Measurements from ENCODE around the gene MALRD1. TPM values are rescaled to one million over a fixed set of nuclear protein-coding genes. Genes with fewer than 3 reads are reported as not detected.

MALRD1 gene
- total RNA-seq, 1 experiment from 2014 or later = 0.86 TPM

DNA sequence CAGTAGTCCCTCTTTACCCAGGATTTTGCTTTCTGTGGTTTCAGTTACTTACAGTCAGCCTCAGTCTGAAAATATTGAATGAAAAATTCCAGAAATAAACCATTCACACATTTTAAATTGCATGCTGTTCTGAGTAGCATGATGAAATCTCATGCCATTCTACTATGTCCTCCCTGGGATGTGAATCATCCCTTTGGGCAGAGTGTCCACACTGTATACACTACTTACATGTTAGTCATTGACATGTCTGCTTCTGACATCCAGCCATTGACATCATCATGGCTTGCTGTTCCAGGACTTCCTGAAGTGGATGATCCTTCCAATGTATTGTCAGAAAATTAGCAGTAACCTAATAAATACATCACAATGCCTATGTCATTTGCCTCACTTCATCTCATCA, 34.6 kb upstream of the MALRD1 start:
- H3K9me3 ChIP-seq (ENCODE audit: low read depth, low read length, poor library complexity, severe bottlenecking) = peaks cover 6% of the 10 kb centered on the region
- no peaks in the 10 kb centered on the region for H3K36me3 ChIP-seq (ENCODE audit: insufficient read depth, low read length, poor library complexity, severe bottlenecking)
- intact Hi-C loops (cut with micrococcal nuclease; ENCODE audit: unreplicated experiment) = no loop called here
- no peak overlapping the region for H3K4me3 ChIP-seq (ENCODE audit: low read depth, low read length, poor library complexity, severe bottlenecking)
- no TSS peak for BruUV-seq (replicated peaks)
- ChIA-PET CTCF (no interaction called here), POLR2A (ENCODE audit: low non-redundant PET) (no interaction called here)
- H3K27me3 ChIP-seq (replicated peaks; ENCODE audit: insufficient read depth, low read depth, low read length, poor library complexity) = no peaks in the 10 kb centered on the region
- no peak overlapping the region for H3K27ac ChIP-seq (ENCODE audit: low read depth, low read length, poor library complexity, severe bottlenecking)
- peak; percentile 14 for DNase-seq (ENCODE audit: low spot score)
- TF ChIP-seq CTCF (conservative IDR thresholded peaks at IDR 0.05; ENCODE audit: low read depth, low read length) = no peak
- no peak for TF ChIP-seq EZH2 (IDR thresholded peaks at IDR 0.05; ENCODE audit: borderline replicate concordance, low read depth, low read length, poor library complexity, severe bottlenecking)
- no peaks in the 10 kb centered on the region for H3K4me1 ChIP-seq (ENCODE audit: insufficient read depth, low read length, poor library complexity, severe bottlenecking)

DNA sequence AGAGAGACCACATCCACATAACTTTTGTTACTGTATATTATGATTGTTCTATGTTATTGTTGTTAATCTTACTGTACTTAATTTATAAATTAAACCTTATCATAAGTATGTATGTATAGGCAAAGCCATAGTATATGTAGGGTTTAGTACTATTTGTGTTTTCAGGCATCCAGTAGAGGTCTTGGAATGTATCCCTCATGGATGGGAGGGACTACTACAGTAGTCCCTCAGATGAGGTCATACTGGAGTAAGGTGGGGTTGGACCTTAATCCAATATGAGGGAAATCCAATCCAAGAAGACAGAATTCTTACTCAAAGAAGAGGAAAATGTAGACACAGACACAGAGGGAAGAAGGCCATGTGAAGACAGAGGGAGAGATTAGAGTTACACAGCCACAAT, 34.1 kb upstream of the MALRD1 start:
- peaks cover 6% of the 10 kb centered on the region for H3K9me3 ChIP-seq (ENCODE audit: low read depth, low read length, poor library complexity, severe bottlenecking)
- H3K27me3 ChIP-seq (replicated peaks; ENCODE audit: insufficient read depth, low read depth, low read length, poor library complexity) = no peaks in the 10 kb centered on the region
- DNase-seq (ENCODE audit: low spot score) = no peak
- H3K27ac ChIP-seq (ENCODE audit: low read depth, low read length, poor library complexity, severe bottlenecking) = no peak overlapping the region
- no peak overlapping the region for H3K4me3 ChIP-seq (ENCODE audit: low read depth, low read length, poor library complexity, severe bottlenecking)
- BruUV-seq (replicated peaks) = no TSS peak
- intact Hi-C loops (cut with micrococcal nuclease; ENCODE audit: unreplicated experiment) = no loop called here
- ChIA-PET POLR2A (ENCODE audit: low non-redundant PET) (no interaction called here), CTCF (no interaction called here)
- no peak for TF ChIP-seq EZH2 (IDR thresholded peaks at IDR 0.05; ENCODE audit: borderline replicate concordance, low read depth, low read length, poor library complexity, severe bottlenecking)
- H3K4me1 ChIP-seq (ENCODE audit: insufficient read depth, low read length, poor library complexity, severe bottlenecking) = no peaks in the 10 kb centered on the region
- H3K36me3 ChIP-seq (ENCODE audit: insufficient read depth, low read length, poor library complexity, severe bottlenecking) = no peaks in the 10 kb centered on the region

DNA sequence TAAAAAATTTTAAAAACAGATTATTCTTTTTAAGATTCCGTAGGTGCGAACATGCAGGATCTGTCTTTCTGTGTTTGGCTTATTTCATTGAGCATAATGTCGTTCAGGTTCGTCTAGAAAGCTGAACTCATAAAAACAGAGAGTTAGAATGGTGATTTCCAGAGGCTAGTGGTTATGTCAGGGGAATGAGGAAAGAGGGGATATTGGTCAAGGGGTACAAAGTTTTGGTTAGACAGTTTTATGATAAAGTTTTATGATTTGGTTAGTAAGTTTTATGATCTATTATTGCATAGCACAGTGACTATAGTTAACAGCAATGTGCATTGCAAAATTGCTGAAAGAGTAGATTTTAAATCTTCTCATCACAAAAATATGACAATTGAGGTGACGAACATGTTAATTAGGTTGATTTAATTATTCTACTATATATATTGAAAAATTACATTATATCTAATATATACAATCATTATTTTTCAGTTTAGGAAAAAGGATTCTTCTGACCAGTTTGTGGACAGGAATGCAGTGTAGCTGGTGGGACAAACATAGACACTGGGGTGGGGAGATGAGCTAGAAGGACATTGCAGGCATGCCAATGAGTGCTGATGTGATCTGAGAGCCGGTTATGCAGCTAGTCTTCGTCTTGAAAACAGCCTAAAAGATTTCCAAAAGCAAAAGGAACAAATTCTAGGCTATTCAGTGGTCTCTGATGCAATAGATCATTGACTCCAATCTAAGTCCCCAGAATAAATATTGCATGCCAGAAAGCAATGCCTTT, 31.3 kb upstream of the MALRD1 start:
- H3K27me3 ChIP-seq (replicated peaks; ENCODE audit: insufficient read depth, low read depth, low read length, poor library complexity) = no peaks in the 10 kb centered on the region
- POLR2A ChIA-PET (ENCODE audit: low non-redundant PET) = no interaction called here
- no peak for DNase-seq (ENCODE audit: low spot score)
- CTCF ChIA-PET = no interaction called here
- TF ChIP-seq CTCF (conservative IDR thresholded peaks at IDR 0.05; ENCODE audit: low read depth, low read length) = no peak
- H3K9me3 ChIP-seq (ENCODE audit: low read depth, low read length, poor library complexity, severe bottlenecking) = peaks cover 6% of the 10 kb centered on the region
- no peak overlapping the region for H3K4me3 ChIP-seq (ENCODE audit: low read depth, low read length, poor library complexity, severe bottlenecking)
- H3K4me1 ChIP-seq (ENCODE audit: insufficient read depth, low read length, poor library complexity, severe bottlenecking) = no peaks in the 10 kb centered on the region
- H3K27ac ChIP-seq (ENCODE audit: low read depth, low read length, poor library complexity, severe bottlenecking) = no peak overlapping the region
- H3K36me3 ChIP-seq (ENCODE audit: insufficient read depth, low read length, poor library complexity, severe bottlenecking) = no peaks in the 10 kb centered on the region
- intact Hi-C loops (cut with micrococcal nuclease; ENCODE audit: unreplicated experiment) = no loop called here
- BruUV-seq (replicated peaks) = no TSS peak

DNA sequence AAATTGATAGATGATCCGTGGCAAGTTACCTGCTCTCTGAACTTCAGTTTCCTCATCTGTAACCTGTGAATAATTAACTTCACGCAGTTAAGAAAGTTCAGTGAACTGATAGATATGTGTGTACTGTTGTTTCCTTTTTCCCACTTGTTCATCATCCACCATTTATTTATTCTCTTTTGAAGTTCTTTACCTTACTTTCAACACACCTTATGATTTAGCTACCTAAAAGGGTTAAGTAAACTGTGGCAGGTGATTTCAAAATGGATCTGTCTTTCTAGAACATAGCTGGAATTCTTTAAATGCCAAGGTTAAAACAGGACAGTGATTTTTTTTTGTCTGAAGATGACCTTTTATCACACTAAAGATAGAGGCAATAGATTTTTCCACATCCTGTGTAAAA, 27.4 kb upstream of the MALRD1 start:
- no peak overlapping the region for H3K4me3 ChIP-seq (ENCODE audit: low read depth, low read length, poor library complexity, severe bottlenecking)
- POLR2A ChIA-PET (ENCODE audit: low non-redundant PET) = no interaction called here

More for the DNA sequence above, 27.4 kb upstream of the MALRD1 start:
- Histone ChIP-seq H3K27ac (ENCODE audit: low read depth, low read length, poor library complexity, severe bottlenecking) (no peak overlapping the region), H3K36me3 (ENCODE audit: insufficient read depth, low read length, poor library complexity, severe bottlenecking) (no peaks in the 10 kb centered on the region), H3K9me3 (ENCODE audit: low read depth, low read length, poor library complexity, severe bottlenecking) (no peaks in the 10 kb centered on the region), H3K4me1 (ENCODE audit: insufficient read depth, low read length, poor library complexity, severe bottlenecking) (peaks cover 5% of the 10 kb centered on the region), H3K27me3 (replicated peaks; ENCODE audit: insufficient read depth, low read depth, low read length, poor library complexity) (no peaks in the 10 kb centered on the region)
- intact Hi-C loops (cut with micrococcal nuclease; ENCODE audit: unreplicated experiment) = no loop called here
- BruUV-seq (replicated peaks) = no TSS peak
- TF ChIP-seq CTCF (conservative IDR thresholded peaks at IDR 0.05; ENCODE audit: low read depth, low read length) = no peak
- no peak for TF ChIP-seq EZH2 (IDR thresholded peaks at IDR 0.05; ENCODE audit: borderline replicate concordance, low read depth, low read length, poor library complexity, severe bottlenecking)
- no peak for DNase-seq (ENCODE audit: low spot score)
- CTCF ChIA-PET = no interaction called here

Data from A673 (cell line).